Gastroesophageal sphincter (tissue), 4 donors: ENCODE data around the gene CALB2. TPM values are rescaled to one million over a fixed set of nuclear protein-coding genes. Genes with fewer than 3 reads are reported as not detected.
"Not testable (repeated sequence)": the region's sequence is repeated elsewhere in the genome, so short reads cannot be mapped to it uniquely, and the experiment has no call there.

Experiments used
- ATAC-seq: fragments of 150-250 bp; one replicate; pipeline ENCODE4 v1.9.1; 2016; ENCODE audit warnings: mild to moderate bottlenecking, moderate library complexity
- H3K27ac ChIP-seq, 4 donors: fragments of 200-600 bp; sonication (generic) in 3 of 4; 1 replicate in 3 of 4; 2 replicates in 1 of 4; pipeline ENCODE4 v1.5.1; 2016 to 2019
- H3K27me3 ChIP-seq: fragments of 200-600 bp; sonication (generic); one replicate; pipeline ENCODE4 v1.5.1; 2019
- H3K36me3 ChIP-seq, 2 donors: fragments of 200-600 bp; sonication (generic); one replicate each; pipeline ENCODE4 v1.5.1; 2019; ENCODE audit warnings: control low read depth in 1 of 2
- H3K4me1 ChIP-seq, 3 donors: fragments of 200-600 bp; sonication (generic); 1 replicate in 2 of 3; 2 replicates in 1 of 3; pipeline ENCODE4 v1.5.1; 2016 to 2019; ENCODE audit warnings: control low read depth in 2 of 3
- H3K4me3 ChIP-seq, 2 donors: fragments of 200-600 bp; sonication (generic); one replicate each; pipeline ENCODE4 v1.5.1; 2019; ENCODE audit warnings: mild to moderate bottlenecking in 1 of 2, moderate library complexity in 1 of 2
- H3K9me3 ChIP-seq, 3 donors: fragments of 200-600 bp; sonication (generic); one replicate each; pipeline ENCODE4 v1.5.1; 2017 to 2019; ENCODE audit warnings: control low read depth in 2 of 3
- CTCF ChIP-seq, 4 experiments: fragments of 200-600 bp in 2 of 4; fragments of 450-650 bp in 2 of 4; sonication (generic) in 1 of 4; IDR thresholded peaks; one replicate each; pipeline ENCODE4 v1.5.1; 2017 to 2019; ENCODE audit warnings: antibody characterized with exemption in 4 of 4, mild to moderate bottlenecking in 2 of 4, moderate library complexity in 2 of 4
- EP300 ChIP-seq: sonication (generic); formaldehyde crosslinking; IDR thresholded peaks from one replicate; pipeline ENCODE4 v1.6.1; 2017; ENCODE audit warnings: antibody characterized with exemption, mild to moderate bottlenecking
- POLR2A ChIP-seq, 2 donors: fragments of 450-650 bp; IDR thresholded peaks; one replicate each; pipeline ENCODE4 v1.6.1; 2017; ENCODE audit warnings: antibody characterized with exemption in 2 of 2, mild to moderate bottlenecking in 2 of 2, moderate library complexity in 1 of 2
- POLR2AphosphoS5 ChIP-seq: sonication (generic); formaldehyde crosslinking; IDR thresholded peaks from one replicate; pipeline ENCODE4 v1.6.1; 2017; ENCODE audit warnings: antibody characterized with exemption
- WGBS, 2 donors: methylation state at CpG; one replicate each; pipeline ENCODE4 v1.1.5; 2018; ENCODE audit warnings: low coverage in 1 of 2; 5-methylcytosine and 5-hydroxymethylcytosine counted together
- total RNA-seq, 4 donors: library from RNA; depleted of rRNA; stranded (reverse); fragments of >200 nt; gene quantifications; one replicate each; pipeline ENCODE4 v1.1.0, GENCODE V29; 2016

Gene CALB2
- total RNA-seq, 4 donors from 2014 or later, result 0.85 to 2.8 TPM; not detected in 2

- Histone ChIP-seq H3K36me3 (no peaks in the 10 kb centered on the region), H3K4me3 (no peak overlapping the region), H3K27me3 (peaks cover 59% of the 10 kb centered on the region), H3K27ac (no peak overlapping the region), H3K9me3 (no peaks in the 10 kb centered on the region), H3K4me1 (peaks cover 0 to 15% (median 4%) of the 10 kb centered on the region in 3 donors)
- TF ChIP-seq POLR2AphosphoS5 (no peak), CTCF (IDR thresholded peaks at IDR 0.05) (no peak), EP300 (no peak), POLR2A (IDR thresholded peaks at IDR 0.05) (no peak)
- WGBS, 2 donors, result 55 to 100% methylated on average over 1 to 2 of the region's 7 CpGs
- no peak for ATAC-seq
Measured at GRCh38 chr16:71356051-71356740, 2.3 kb upstream of the CALB2 start.

- H3K4me3 ChIP-seq, ATAC-seq, H3K27ac ChIP-seq, H3K9me3 ChIP-seq, H3K36me3 ChIP-seq: not testable (repeated sequence)
- Histone ChIP-seq H3K4me1 (peaks cover 0 to 15% (median 4%) of the 10 kb centered on the region in 3 donors), H3K27me3 (peaks cover 58% of the 10 kb centered on the region)
- 71 to 82% methylated on average over 1 to 2 of the region's 4 CpGs for WGBS, 2 donors
Measured at GRCh38 chr16:71356936-71357335, 1.6 kb upstream of the CALB2 start.

- H3K9me3 ChIP-seq, result no peaks in the 10 kb centered on the region
- H3K4me1 ChIP-seq, result peaks cover 0 to 15% (median 4%) of the 10 kb centered on the region in 3 donors
- WGBS, 2 donors, result 0 to 28% methylated on average over 1 to 4 of the region's 11 CpGs
- no peaks in the 10 kb centered on the region for H3K36me3 ChIP-seq
- no peak for ATAC-seq
- H3K4me3 ChIP-seq, result no peak overlapping the region
- TF ChIP-seq EP300 (no peak), POLR2A (IDR thresholded peaks at IDR 0.05) (no peak), POLR2AphosphoS5 (no peak)
- H3K27me3 ChIP-seq, result peaks cover 55% of the 10 kb centered on the region
- H3K27ac ChIP-seq, result no peak overlapping the region
Measured at GRCh38 chr16:71357681-71358080, 842 bp upstream of the CALB2 start.

GRCh38 chr16:71359431-71359830, 908 bp downstream of the CALB2 start:
- ATAC-seq, result no peak
- Histone ChIP-seq H3K9me3 (no peaks in the 10 kb centered on the region), H3K36me3 (no peaks in the 10 kb centered on the region), H3K27me3 (peaks cover 45% of the 10 kb centered on the region), H3K4me1 (peaks cover 0 to 15% (median 4%) of the 10 kb centered on the region in 3 donors), H3K27ac (no peak overlapping the region), H3K4me3 (no peak overlapping the region)
- TF ChIP-seq CTCF (IDR thresholded peaks at IDR 0.05) (no peak), POLR2AphosphoS5 (no peak), POLR2A (IDR thresholded peaks at IDR 0.05) (no peak), EP300 (no peak)
- 60% methylated on average over 1 of the region's 6 CpGs; no CpG with 5 or more reads in 1 of the 2 donors for WGBS, 2 donors

- ATAC-seq, result peak; percentile 36
- TF ChIP-seq POLR2A (IDR thresholded peaks at IDR 0.05) (no peak), CTCF (IDR thresholded peaks at IDR 0.05) (no peak), POLR2AphosphoS5 (no peak), EP300 (no peak)
- H3K27me3 ChIP-seq, result peaks cover 48% of the 10 kb centered on the region
Measured at GRCh38 chr16:71360378-71360777, 1.9 kb downstream of the CALB2 start.

GRCh38 chr16:71364133-71364681, 5.7 kb downstream of the CALB2 start:
- no CpG with 5 or more reads among the region's 9 CpGs for WGBS, 2 donors
- Histone ChIP-seq H3K4me1 (no peaks in the 10 kb centered on the region), H3K27ac (no peak overlapping the region), H3K9me3 (no peaks in the 10 kb centered on the region), H3K36me3 (no peaks in the 10 kb centered on the region), H3K4me3 (no peak overlapping the region), H3K27me3 (peaks cover 66% of the 10 kb centered on the region)
- no peak for ATAC-seq
- TF ChIP-seq POLR2A (IDR thresholded peaks at IDR 0.05), result no peak
- no peak for TF ChIP-seq POLR2AphosphoS5
- TF ChIP-seq CTCF (IDR thresholded peaks at IDR 0.05), result no peak
- no peak for TF ChIP-seq EP300

More at GRCh38 chr16:71360378-71360777, 1.9 kb downstream of the CALB2 start:
- Histone ChIP-seq H3K36me3 (no peaks in the 10 kb centered on the region), H3K9me3 (no peaks in the 10 kb centered on the region), H3K4me3 (no peak overlapping the region), H3K4me1 (peaks cover 0 to 15% (median 4%) of the 10 kb centered on the region in 3 donors), H3K27ac (no peak overlapping the region)
- WGBS, 2 donors, result 40 to 72% methylated on average over 1 to 2 of the region's 2 CpGs
